Measurements from ENCODE around the gene PTPN6. TPM values are rescaled to one million over a fixed set of nuclear protein-coding genes. Genes with fewer than 3 reads are reported as not detected.

The PTPN6 gene
- total RNA-seq, 3 donors from 2014 or later = 37.4 to 61.7 (median 51.7) TPM

GRCh38 chr12:6998715-6999451 lies 47.7 kb downstream of the PTPN6 start:
- DNase-seq = no peak
- H3K4me3 ChIP-seq = no peak overlapping the region
- H3K36me3 ChIP-seq (ENCODE audit: low read depth) = no peaks in the 10 kb centered on the region
- intact Hi-C loops (cut with DNase I, micrococcal nuclease) = no loop called here
- H3K9me3 ChIP-seq = no peaks in the 10 kb centered on the region
- no peak for TF ChIP-seq CTCF (IDR thresholded peaks at IDR 0.05)
- H3K4me1 ChIP-seq (ENCODE audit: low read depth) = no peaks in the 10 kb centered on the region
- ATAC-seq = peak; percentile 81

- no peaks in the 10 kb centered on the region for H3K9me3 ChIP-seq
- ATAC-seq (no peak), DNase-seq (no peak)
- intact Hi-C loops (cut with DNase I, micrococcal nuclease) = no loop called here
- H3K4me1 ChIP-seq (ENCODE audit: low read depth) = no peaks in the 10 kb centered on the region
- TF ChIP-seq CTCF (IDR thresholded peaks at IDR 0.05) = no peak
- no peak overlapping the region for H3K4me3 ChIP-seq
- H3K36me3 ChIP-seq (ENCODE audit: low read depth) = no peaks in the 10 kb centered on the region
These were observed 50.9 kb downstream of the PTPN6 start for GRCh38 chr12:7001921-7002591.

GRCh38 chr12:7004287-7004803 lies 53.2 kb downstream of the PTPN6 start:
- no peaks in the 10 kb centered on the region for H3K9me3 ChIP-seq
- TF ChIP-seq CTCF (IDR thresholded peaks at IDR 0.05) = no peak
- no peak for DNase-seq

GRCh38 chr12:7004840-7005239 lies 53.7 kb downstream of the PTPN6 start:
- no peak overlapping the region for H3K4me3 ChIP-seq
- TF ChIP-seq CTCF (IDR thresholded peaks at IDR 0.05) = no peak
- H3K9me3 ChIP-seq = no peaks in the 10 kb centered on the region
- DNase-seq (no peak), ATAC-seq (no peak)
- H3K4me1 ChIP-seq (ENCODE audit: low read depth) = peaks cover 2% of the 10 kb centered on the region
- no peaks in the 10 kb centered on the region for H3K36me3 ChIP-seq (ENCODE audit: low read depth)
- intact Hi-C loops (cut with DNase I, micrococcal nuclease) = no loop called here

More at GRCh38 chr12:7004287-7004803, 53.2 kb downstream of the PTPN6 start:
- Histone ChIP-seq H3K4me3 (no peak overlapping the region), H3K36me3 (ENCODE audit: low read depth) (no peaks in the 10 kb centered on the region), H3K4me1 (ENCODE audit: low read depth) (peaks cover under 1% of the 10 kb centered on the region)
- intact Hi-C loops (cut with DNase I, micrococcal nuclease) = no loop called here
- ATAC-seq = peak; percentile 38

- Histone ChIP-seq H3K9me3 (no peaks in the 10 kb centered on the region), H3K4me3 (no peak overlapping the region), H3K36me3 (ENCODE audit: low read depth) (no peaks in the 10 kb centered on the region), H3K4me1 (ENCODE audit: low read depth) (peaks cover 2% of the 10 kb centered on the region)
- intact Hi-C loops (cut with DNase I, micrococcal nuclease) = no loop called here
- TF ChIP-seq CTCF (IDR thresholded peaks at IDR 0.05) = no peak
- no peak for DNase-seq
- no peak for ATAC-seq
These were observed 54.2 kb downstream of the PTPN6 start for GRCh38 chr12:7005311-7005710.

All from mucosa of descending colon (tissue), 3 donors.